Karpas-422 (cell line): ENCODE results near the gene C1QB. TPM values are rescaled to one million over a fixed set of nuclear protein-coding genes. Genes with fewer than 3 reads are reported as not detected.
"Not testable (repeated sequence)": the region's sequence is repeated elsewhere in the genome, so short reads cannot be mapped to it uniquely, and the experiment has no call there.

ENCODE experiments used
- DNase-seq: peaks from one replicate; pipeline ENCODE4 v3.0.0-alpha.2; 2015
- H2AFZ ChIP-seq: fragments of 200-600 bp; sonication (generic); 2 replicates; pipeline ENCODE4 v1.6.1; 2014; ENCODE audit warnings: antibody characterized with exemption, low read length, mixed read lengths
- H3K27ac ChIP-seq: fragments of 200-600 bp; sonication (generic); 2 replicates; pipeline ENCODE4 v1.5.1; 2014; ENCODE audit warnings: mild to moderate bottlenecking, low read length, moderate library complexity
- H3K27me3 ChIP-seq: fragments of 200-600 bp; sonication (generic); 2 replicates; pipeline ENCODE4 v1.6.1; 2014; ENCODE audit warnings: low read length, mixed read lengths
- H3K36me3 ChIP-seq: fragments of 200-600 bp; sonication (generic); 2 replicates; pipeline ENCODE4 v1.6.1; 2014; ENCODE audit warnings: low read length, mixed read lengths; ENCODE audit not compliant: insufficient read depth
- H3K4me1 ChIP-seq: fragments of 200-600 bp; sonication (generic); 2 replicates; pipeline ENCODE4 v1.6.1; 2014; ENCODE audit warnings: mild to moderate bottlenecking, low read length, mixed read lengths
- H3K4me2 ChIP-seq: fragments of 200-600 bp; sonication (generic); 2 replicates; pipeline ENCODE4 v1.6.1; 2014; ENCODE audit warnings: low read length, low read depth, mild to moderate bottlenecking; ENCODE audit not compliant: poor library complexity, severe bottlenecking
- H3K4me3 ChIP-seq: fragments of 200-600 bp; sonication (generic); 2 replicates; pipeline ENCODE4 v1.5.1; 2014; ENCODE audit warnings: mild to moderate bottlenecking, antibody characterized with exemption, low read length, mixed read lengths
- H3K79me2 ChIP-seq: fragments of 200-600 bp; sonication (generic); 2 replicates; pipeline ENCODE4 v1.6.1; 2014; ENCODE audit warnings: mild to moderate bottlenecking, low read length, mixed read lengths
- H3K9ac ChIP-seq: fragments of 200-600 bp; sonication (generic); 2 replicates; pipeline ENCODE4 v1.6.0; 2014; ENCODE audit warnings: low read length
- H3K9me2 ChIP-seq: fragments of 200-600 bp; sonication (generic), shearing (Covaris generic); replicated peaks from 2 replicates; pipeline ENCODE4 v1.6.0; 2014; ENCODE audit warnings: mild to moderate bottlenecking, low read length, moderate library complexity; ENCODE audit not compliant: insufficient read depth
- H3K9me3 ChIP-seq: fragments of 300-700, 200-600 bp; sonication (generic); 2 replicates; pipeline ENCODE4 v1.6.1; 2014; ENCODE audit warnings: low read length, mixed read lengths
- H4K20me1 ChIP-seq: fragments of 200-600 bp; sonication (generic); 2 replicates; pipeline ENCODE4 v1.6.1; 2014; ENCODE audit warnings: mild to moderate bottlenecking, antibody characterized with exemption, low read length, low read depth; ENCODE audit not compliant: insufficient read depth
- total RNA-seq: library from RNA; depleted of rRNA; stranded (reverse); fragments of >200 nt; shearing (Covaris generic); gene quantifications from 2 replicates; pipeline ENCODE4 v1.2.3, GENCODE V29; 2014; ENCODE audit warnings: low replicate concordance

Gene C1QB
- total RNA-seq, 1 experiment from 2014 or later: not detected

DNA sequence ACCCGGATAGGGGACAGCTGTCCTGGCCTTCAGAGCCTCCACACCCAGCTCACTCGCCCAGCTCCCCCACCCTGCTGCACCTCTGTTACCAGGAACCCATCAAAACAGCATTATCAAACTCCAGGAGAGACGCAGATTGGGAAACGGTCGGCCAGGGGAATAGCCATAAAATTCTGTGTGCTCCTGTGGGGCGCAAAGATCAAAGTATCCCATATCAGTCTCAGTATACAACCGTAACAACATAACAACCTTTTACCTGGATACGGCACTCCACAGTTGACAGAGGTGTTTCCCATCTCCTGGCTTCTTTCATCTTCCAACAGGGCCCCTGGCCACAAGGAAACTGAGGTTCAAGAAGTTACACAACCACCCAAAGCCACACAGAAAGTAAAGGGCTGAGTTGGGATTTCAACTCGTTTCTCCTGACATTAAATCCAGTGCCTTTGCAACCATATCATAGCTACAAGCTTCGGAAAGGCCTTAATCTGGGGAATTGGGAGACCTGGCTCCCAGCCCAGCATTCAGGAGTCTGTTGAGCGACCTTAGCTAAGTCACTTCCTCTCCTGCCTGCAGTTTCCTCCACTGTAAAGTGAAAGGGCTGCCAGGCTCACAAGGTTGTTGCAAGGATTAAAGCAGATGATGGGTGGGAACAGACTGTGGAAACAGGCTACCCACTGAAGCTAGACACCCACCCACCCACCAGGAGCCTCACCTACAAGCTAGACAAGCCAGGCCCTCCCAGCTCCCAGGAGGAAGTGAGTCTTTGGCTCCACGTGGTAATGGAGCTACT, 49.5 kb downstream of the C1QB start:
- Histone ChIP-seq H3K4me1 (peaks cover 20% of the 10 kb centered on the region), H2AFZ (peak overlapping the region; percentile 42; the same call in 1 of the 2 replicates), H4K20me1 (no peaks in the 10 kb centered on the region), H3K27me3 (no peaks in the 10 kb centered on the region), H3K9me2 (no peaks in the 10 kb centered on the region), H3K4me3 (no peak overlapping the region), H3K79me2 (no peaks in the 10 kb centered on the region), H3K9me3 (no peaks in the 10 kb centered on the region), H3K36me3 (no peaks in the 10 kb centered on the region), H3K4me2 (peak overlapping the region; percentile 29), H3K9ac (no peak overlapping the region), H3K27ac (no peak overlapping the region)
- DNase-seq: no peak

DNA sequence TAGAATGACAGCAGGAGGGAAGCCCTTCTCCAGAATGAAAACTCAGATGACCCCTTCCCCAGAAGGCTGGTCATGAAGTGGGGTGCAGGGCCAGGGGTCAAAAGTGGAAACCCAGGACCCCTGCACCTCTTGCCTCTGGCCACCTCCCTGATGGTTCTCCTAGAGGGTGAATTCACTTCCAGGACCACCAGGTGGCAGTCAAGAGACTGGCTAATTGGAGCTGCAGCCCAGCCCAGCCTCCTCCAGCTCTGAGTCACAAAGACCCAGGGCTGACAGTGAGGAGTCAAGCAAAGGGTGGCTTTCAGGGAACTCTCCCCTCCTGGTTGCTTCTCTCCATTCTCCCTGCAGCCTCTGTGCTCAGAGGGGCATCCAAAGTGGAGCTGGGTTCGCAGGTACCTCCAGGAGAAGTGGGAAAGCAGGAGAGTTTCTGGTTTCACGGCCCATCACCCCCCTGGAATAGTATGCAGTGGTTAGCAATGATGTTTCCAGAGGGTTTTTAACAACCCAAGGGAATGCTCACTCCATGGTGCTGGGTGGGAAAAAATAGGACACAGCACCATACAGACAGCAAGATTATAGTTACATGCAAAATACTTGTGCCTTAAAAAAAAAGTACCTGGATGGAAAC, 51.5 kb downstream of the C1QB start:
- Histone ChIP-seq H3K27ac (no peak overlapping the region), H3K36me3 (no peaks in the 10 kb centered on the region), H3K4me3 (no peak overlapping the region), H3K4me2 (no peak overlapping the region), H4K20me1 (no peaks in the 10 kb centered on the region), H3K9ac (no peak overlapping the region), H3K79me2 (no peaks in the 10 kb centered on the region), H2AFZ (no peak overlapping the region), H3K9me2 (no peaks in the 10 kb centered on the region), H3K9me3 (no peaks in the 10 kb centered on the region), H3K4me1 (peaks cover 36% of the 10 kb centered on the region), H3K27me3 (no peaks in the 10 kb centered on the region)
- peak; percentile 93 for DNase-seq

DNA sequence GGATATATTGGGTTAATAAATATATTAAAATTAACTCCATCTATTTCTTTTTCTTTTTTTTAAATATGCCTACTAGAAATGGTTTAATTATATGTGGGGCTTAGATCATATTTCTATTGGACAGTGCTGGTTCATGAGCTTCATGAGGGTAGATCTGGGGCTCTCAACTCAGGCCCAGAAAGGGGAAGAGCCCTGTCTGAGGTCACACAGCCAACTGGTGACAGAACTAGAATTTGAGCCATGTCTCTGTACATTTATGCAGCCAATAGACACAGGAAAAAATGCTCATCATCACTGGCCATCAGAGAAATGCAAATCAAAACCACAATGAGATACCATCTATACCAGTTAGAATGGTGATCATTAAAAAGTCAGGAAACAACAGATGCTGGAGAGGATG, 52.5 kb downstream of the C1QB start:
- Histone ChIP-seq H3K9me3 (no peaks in the 10 kb centered on the region), H2AFZ (no peak overlapping the region), H3K4me1 (peaks cover 43% of the 10 kb centered on the region), H3K9ac (no peak overlapping the region), H3K27ac (no peak overlapping the region), H3K36me3 (no peaks in the 10 kb centered on the region), H4K20me1 (no peaks in the 10 kb centered on the region), H3K27me3 (no peaks in the 10 kb centered on the region), H3K79me2 (no peaks in the 10 kb centered on the region), H3K4me2 (no peak overlapping the region), H3K4me3 (no peak overlapping the region), H3K9me2 (no peaks in the 10 kb centered on the region)
- DNase-seq: no peak

DNA sequence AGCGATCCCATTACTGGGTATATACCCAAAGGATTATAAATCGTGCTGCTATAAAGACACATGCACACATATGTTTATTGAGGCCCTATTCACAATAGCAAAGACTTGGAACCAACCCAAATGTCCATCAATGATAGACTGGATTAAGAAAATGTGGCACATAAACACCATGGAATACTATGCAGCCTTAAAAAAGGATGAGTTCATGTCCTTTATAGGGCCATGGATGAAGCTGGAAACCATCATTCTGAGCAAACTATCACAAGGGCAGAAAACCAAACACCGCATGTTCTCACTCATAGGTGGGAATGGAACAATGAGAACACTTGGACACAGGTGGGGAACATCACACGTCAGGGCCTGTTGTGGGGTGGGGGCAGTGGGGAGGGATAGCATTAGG, 53.1 kb downstream of the C1QB start:
- peaks cover 43% of the 10 kb centered on the region for H3K4me1 ChIP-seq
- not testable (repeated sequence) for H2AFZ ChIP-seq, H3K4me3 ChIP-seq, H4K20me1 ChIP-seq, H3K4me2 ChIP-seq, H3K27ac ChIP-seq, H3K9ac ChIP-seq, H3K79me2 ChIP-seq, DNase-seq, H3K36me3 ChIP-seq, H3K9me2 ChIP-seq, H3K9me3 ChIP-seq, H3K27me3 ChIP-seq

DNA sequence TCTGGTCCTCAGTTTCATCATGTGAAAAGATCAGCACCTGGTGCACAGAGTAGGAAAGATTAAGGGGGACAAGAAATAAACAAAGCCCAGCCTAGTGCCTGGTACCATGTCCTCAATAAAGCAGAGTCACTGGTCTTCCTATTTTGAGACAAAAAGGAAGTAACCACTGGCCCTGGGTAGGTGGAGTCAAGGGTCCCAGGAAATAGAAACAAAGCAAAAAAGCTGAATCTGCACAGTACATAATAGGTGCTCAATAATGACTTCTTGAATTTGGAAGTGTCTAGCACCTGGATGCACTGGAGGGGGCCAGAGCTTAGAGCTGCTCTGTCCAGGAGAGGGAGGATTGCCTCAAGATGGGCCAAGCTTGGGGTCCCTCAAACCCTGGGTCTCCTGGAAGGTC, 55.7 kb downstream of the C1QB start:
- H3K9me2 ChIP-seq: no peaks in the 10 kb centered on the region
- H3K4me3 ChIP-seq: no peak overlapping the region
- peaks cover 50% of the 10 kb centered on the region for H3K4me1 ChIP-seq
- DNase-seq: peak; percentile 62
- H4K20me1 ChIP-seq: 0 out of 2 replicates have a peak, but pooled peaks cover 4% of the 10 kb centered on the region
- H3K36me3 ChIP-seq: no peaks in the 10 kb centered on the region
- no peaks in the 10 kb centered on the region for H3K79me2 ChIP-seq
- H3K9ac ChIP-seq: no peak overlapping the region
- no peaks in the 10 kb centered on the region for H3K27me3 ChIP-seq
- no peak overlapping the region for H2AFZ ChIP-seq
- H3K27ac ChIP-seq: no peak overlapping the region; the same call in 1 of the 2 replicates
- H3K4me2 ChIP-seq: peak overlapping the region; percentile 33
- no peaks in the 10 kb centered on the region for H3K9me3 ChIP-seq

DNA sequence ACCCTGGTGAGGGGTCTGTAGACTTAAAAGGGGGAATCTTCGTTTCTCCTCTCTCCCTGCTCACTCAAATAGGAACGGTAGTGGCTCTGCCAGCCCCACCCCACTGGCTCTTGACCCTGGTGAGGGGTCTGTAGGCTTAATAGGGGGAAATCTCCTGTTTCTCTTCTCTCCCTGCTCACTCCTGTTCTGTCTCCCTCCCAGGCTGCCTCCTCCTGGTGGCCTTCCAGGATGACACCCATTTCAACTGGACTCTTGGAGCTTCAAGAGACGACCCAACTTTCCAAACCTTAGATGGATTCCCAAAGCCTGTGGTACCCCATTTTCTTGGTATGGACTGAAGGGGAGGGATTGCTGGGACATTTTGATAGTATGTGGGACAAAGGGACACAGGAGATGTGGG, 56.2 kb downstream of the C1QB start:
- Histone ChIP-seq H3K79me2 (no peaks in the 10 kb centered on the region), H3K27ac (no peak overlapping the region), H3K9me2 (no peaks in the 10 kb centered on the region), H3K9me3 (no peaks in the 10 kb centered on the region), H3K27me3 (no peaks in the 10 kb centered on the region), H2AFZ (no peak overlapping the region), H3K4me1 (peaks cover 47% of the 10 kb centered on the region), H3K4me3 (no peak overlapping the region), H3K9ac (no peak overlapping the region), H3K36me3 (no peaks in the 10 kb centered on the region), H3K4me2 (no peak overlapping the region), H4K20me1 (0 out of 2 replicates have a peak, but pooled peaks cover 4% of the 10 kb centered on the region)
- no peak for DNase-seq

DNA sequence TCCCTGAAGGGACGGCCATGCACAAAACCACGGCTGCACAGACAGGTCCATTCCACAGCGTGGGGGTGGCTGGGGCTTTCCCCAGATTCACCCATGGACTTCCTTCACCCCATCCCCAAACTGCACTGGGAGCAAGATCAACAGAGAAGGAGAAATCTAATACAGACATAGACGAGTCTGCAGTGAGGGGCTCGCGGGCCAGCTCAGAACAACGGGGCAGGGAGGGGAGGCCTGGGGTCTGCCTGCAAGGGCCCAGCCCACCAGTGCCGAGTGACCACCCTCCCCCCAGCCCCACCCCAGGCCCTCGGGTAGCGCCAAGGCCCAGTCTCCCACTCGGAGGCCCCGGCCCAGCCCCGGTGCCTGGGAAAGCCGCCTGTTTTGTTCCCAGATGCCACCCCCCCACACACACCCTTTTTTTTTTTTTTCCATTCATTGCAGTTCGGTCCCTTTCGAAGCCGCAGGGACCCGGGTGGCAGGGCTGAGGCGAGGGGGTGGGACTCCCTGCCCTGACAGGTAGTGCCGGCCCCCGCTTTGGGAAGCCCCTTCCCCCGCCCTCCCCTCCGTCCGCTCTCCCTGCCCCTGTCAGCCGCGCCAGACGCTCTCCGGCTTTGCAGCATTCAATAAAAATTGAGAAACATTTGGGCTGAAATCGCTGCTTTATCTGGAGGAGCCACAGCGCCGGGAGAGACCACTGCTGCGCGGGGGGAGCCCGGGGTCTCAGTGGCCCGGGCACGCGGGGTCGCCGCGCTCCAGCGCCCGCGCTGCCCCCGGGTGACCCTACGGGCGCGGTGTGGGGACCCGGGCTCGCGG, 57.1 kb downstream of the C1QB start:
- H3K4me1 ChIP-seq: peaks cover 39% of the 10 kb centered on the region
- 0 out of 2 replicates have a peak, but pooled peaks cover 4% of the 10 kb centered on the region for H4K20me1 ChIP-seq
- no peaks in the 10 kb centered on the region for H3K27me3 ChIP-seq
- no peak overlapping the region for H2AFZ ChIP-seq
- no peak overlapping the region for H3K27ac ChIP-seq
- peak overlapping the region; percentile 61 for H3K4me3 ChIP-seq
- H3K9me3 ChIP-seq: no peaks in the 10 kb centered on the region
- no peaks in the 10 kb centered on the region for H3K79me2 ChIP-seq
- no peaks in the 10 kb centered on the region for H3K36me3 ChIP-seq
- H3K9me2 ChIP-seq: no peaks in the 10 kb centered on the region
- H3K4me2 ChIP-seq: peak overlapping the region; percentile 61
- peak overlapping the region; percentile 47 for H3K9ac ChIP-seq
- DNase-seq: peak; percentile 82

DNA sequence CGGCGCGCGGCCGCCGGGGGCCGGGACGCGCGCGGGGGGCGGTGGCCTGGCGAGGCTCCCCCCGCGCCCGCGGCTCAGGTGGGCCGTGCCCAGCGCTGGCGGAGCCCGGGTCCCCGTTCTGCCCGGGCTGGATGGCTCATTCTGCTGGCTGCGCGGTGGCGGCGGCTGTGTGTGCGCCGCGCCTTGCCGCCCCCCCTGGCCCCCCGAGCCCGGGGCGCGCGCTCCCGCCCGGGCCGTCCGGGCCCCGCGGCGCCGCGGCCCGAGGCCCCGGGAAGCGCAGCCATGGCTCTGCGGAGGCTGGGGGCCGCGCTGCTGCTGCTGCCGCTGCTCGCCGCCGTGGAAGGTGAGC, 57.6 kb downstream of the C1QB start, which contains the start of gene EPHB2:
Gene EPHB2, plus strand, starts transcription at position 139 of the 349 bp plus-strand sequence. Its CDS starts 144 bp downstream, at position 283.
- Histone ChIP-seq H3K4me1 (peaks cover 37% of the 10 kb centered on the region), H3K79me2 (no peaks in the 10 kb centered on the region), H3K36me3 (no peaks in the 10 kb centered on the region), H4K20me1 (0 out of 2 replicates have a peak, but pooled peaks cover 4% of the 10 kb centered on the region), H3K27ac (no peak within 1 kb of the TSS), H3K4me2 (peak within 1 kb of the TSS; percentile 61), H3K27me3 (no peaks in the 10 kb centered on the region), H3K9me3 (no peaks in the 10 kb centered on the region), H3K4me3 (peak within 1 kb of the TSS; percentile 61), H3K9me2 (no peaks in the 10 kb centered on the region), H3K9ac (peak within 1 kb of the TSS; percentile 47), H2AFZ (no peak within 1 kb of the TSS)
- peak; percentile 77 for DNase-seq
